ENCODE data around the gene KATNBL1. TPM values are rescaled to one million over a fixed set of nuclear protein-coding genes. Genes with fewer than 3 reads are reported as not detected.
"Not testable (repeated sequence)": the region's sequence is repeated elsewhere in the genome, so short reads cannot be mapped to it uniquely, and the experiment has no call there.

The KATNBL1 gene
- polyA plus RNA-seq, 1 of the 3 experiments (the other 2 are of a cell fraction) = 13.8 TPM

DNA sequence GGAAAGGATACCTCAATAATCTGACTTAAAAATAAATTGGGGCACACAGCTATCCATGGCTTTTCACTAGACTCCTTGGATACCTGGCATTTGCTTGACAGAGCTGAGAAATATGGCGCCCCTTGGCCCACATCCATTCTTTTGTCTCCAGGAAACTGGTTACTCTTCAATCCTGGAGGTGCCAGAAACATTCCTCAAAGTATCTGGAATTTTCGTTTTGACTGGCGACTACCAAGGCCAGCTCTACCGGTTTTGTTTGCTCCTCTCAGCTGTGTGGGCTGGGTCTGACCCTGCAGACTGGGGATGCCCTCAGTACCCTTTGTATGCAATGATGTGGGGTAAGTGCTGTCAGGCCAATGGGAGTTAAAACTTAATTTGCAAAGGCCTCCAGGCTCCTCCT is 27.0 kb downstream of the KATNBL1 start (continued):
- TF ChIP-seq MXI1 (IDR thresholded peaks at IDR 0.05; ENCODE audit: low read depth, low read length) = no peak

DNA sequence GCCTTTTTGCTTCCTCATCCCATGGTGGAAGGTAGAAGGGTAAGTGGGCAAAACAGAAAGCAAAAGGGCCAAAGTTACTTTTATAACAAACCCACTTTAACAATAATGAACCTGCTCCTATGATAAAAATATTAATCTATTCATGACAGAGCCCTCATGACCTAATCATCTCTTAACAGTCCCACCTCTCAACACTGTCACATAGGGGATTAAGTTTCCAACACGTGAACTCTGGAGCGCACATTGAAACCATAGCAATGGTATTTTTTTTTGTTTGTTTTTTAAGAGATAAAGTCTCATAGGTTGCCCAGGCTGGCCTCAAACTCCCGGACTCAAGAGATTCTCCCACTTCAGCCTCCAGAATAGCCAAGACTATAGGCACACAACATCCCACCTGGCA is 30.7 kb downstream of the KATNBL1 start:
- Histone ChIP-seq H3K36me3 (replicated peaks in 1 of 2; ENCODE audit: control insufficient read depth in 1 of 2, insufficient read depth in 2 of 2, low read length in 1 of 2) (peaks cover 0 to 37% of the 10 kb centered on the region in 2 experiments), H3K4me1 (ENCODE audit: control insufficient read depth in 1 of 2, insufficient read depth in 2 of 2, low read depth in 1 of 2, low read length in 1 of 2) (no peaks in the 10 kb centered on the region), H2AFZ (ENCODE audit: low read depth) (no peak overlapping the region), H3K4me3 (ENCODE audit: low read depth in 2 of 2, low read length in 1 of 2) (no peak overlapping the region), H4K20me1 (ENCODE audit: insufficient read depth) (no peaks in the 10 kb centered on the region), H3K27me3 (ENCODE audit: insufficient read depth) (no peaks in the 10 kb centered on the region), H3K27ac (ENCODE audit: low read depth in 2 of 2, low read length in 1 of 2) (no peak overlapping the region), H3K9me2 (no peaks in the 10 kb centered on the region), H3K9me3 (peaks cover 5% of the 10 kb centered on the region; the same call in 1 of the 2 replicates), H3K79me2 (ENCODE audit: insufficient read depth) (peaks cover 96% of the 10 kb centered on the region), H3K9ac (no peak overlapping the region), H3F3A (replicated peaks; ENCODE audit: insufficient read depth) (peaks cover 10% of the 10 kb centered on the region), H3K4me2 (no peak overlapping the region)
- CTCF ChIA-PET = no interaction called here
- DNase-seq = no peak
- POLR2A ChIA-PET = no interaction called here
- 97% methylated on average over 3 of the region's 3 CpGs for WGBS (ENCODE audit: low lambda C conversion rate)
- TF ChIP-seq, protein P1, sequence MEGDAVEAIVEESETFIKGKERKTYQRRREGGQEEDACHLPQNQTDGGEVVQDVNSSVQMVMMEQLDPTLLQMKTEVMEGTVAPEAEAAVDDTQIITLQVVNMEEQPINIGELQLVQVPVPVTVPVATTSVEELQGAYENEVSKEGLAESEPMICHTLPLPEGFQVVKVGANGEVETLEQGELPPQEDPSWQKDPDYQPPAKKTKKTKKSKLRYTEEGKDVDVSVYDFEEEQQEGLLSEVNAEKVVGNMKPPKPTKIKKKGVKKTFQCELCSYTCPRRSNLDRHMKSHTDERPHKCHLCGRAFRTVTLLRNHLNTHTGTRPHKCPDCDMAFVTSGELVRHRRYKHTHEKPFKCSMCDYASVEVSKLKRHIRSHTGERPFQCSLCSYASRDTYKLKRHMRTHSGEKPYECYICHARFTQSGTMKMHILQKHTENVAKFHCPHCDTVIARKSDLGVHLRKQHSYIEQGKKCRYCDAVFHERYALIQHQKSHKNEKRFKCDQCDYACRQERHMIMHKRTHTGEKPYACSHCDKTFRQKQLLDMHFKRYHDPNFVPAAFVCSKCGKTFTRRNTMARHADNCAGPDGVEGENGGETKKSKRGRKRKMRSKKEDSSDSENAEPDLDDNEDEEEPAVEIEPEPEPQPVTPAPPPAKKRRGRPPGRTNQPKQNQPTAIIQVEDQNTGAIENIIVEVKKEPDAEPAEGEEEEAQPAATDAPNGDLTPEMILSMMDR (IDR thresholded peaks at IDR 0.05) = no peak
- no peak for TF ChIP-seq MXI1 (IDR thresholded peaks at IDR 0.05; ENCODE audit: low read depth, low read length)
- TF ChIP-seq TCF12 (IDR thresholded peaks at IDR 0.05) = no peak
- TF ChIP-seq FOXJ3 (CRISPR knock-in tag; IDR thresholded peaks at IDR 0.05) = no peak
- TF ChIP-seq, protein P2, sequence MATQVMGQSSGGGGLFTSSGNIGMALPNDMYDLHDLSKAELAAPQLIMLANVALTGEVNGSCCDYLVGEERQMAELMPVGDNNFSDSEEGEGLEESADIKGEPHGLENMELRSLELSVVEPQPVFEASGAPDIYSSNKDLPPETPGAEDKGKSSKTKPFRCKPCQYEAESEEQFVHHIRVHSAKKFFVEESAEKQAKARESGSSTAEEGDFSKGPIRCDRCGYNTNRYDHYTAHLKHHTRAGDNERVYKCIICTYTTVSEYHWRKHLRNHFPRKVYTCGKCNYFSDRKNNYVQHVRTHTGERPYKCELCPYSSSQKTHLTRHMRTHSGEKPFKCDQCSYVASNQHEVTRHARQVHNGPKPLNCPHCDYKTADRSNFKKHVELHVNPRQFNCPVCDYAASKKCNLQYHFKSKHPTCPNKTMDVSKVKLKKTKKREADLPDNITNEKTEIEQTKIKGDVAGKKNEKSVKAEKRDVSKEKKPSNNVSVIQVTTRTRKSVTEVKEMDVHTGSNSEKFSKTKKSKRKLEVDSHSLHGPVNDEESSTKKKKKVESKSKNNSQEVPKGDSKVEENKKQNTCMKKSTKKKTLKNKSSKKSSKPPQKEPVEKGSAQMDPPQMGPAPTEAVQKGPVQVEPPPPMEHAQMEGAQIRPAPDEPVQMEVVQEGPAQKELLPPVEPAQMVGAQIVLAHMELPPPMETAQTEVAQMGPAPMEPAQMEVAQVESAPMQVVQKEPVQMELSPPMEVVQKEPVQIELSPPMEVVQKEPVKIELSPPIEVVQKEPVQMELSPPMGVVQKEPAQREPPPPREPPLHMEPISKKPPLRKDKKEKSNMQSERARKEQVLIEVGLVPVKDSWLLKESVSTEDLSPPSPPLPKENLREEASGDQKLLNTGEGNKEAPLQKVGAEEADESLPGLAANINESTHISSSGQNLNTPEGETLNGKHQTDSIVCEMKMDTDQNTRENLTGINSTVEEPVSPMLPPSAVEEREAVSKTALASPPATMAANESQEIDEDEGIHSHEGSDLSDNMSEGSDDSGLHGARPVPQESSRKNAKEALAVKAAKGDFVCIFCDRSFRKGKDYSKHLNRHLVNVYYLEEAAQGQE (IDR thresholded peaks at IDR 0.05; ENCODE audit: low read depth, low read length) = no peak
- no peak for TF ChIP-seq NFIC (IDR thresholded peaks at IDR 0.05; ENCODE audit: borderline replicate concordance)
- no peak for TF ChIP-seq FOXM1 (IDR thresholded peaks at IDR 0.05; ENCODE audit: low read depth)
- no peak for TF ChIP-seq RFX5 (IDR thresholded peaks at IDR 0.05; ENCODE audit: low read length)
- TF ChIP-seq TAF1 (IDR thresholded peaks at IDR 0.05; ENCODE audit: borderline replicate concordance, low read depth, low read length) = no peak
- TF ChIP-seq, protein P3, sequence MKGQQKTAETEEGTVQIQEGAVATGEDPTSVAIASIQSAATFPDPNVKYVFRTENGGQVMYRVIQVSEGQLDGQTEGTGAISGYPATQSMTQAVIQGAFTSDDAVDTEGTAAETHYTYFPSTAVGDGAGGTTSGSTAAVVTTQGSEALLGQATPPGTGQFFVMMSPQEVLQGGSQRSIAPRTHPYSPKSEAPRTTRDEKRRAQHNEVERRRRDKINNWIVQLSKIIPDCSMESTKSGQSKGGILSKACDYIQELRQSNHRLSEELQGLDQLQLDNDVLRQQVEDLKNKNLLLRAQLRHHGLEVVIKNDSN (IDR thresholded peaks at IDR 0.05; ENCODE audit: borderline replicate concordance, low read depth) = no peak

DNA sequence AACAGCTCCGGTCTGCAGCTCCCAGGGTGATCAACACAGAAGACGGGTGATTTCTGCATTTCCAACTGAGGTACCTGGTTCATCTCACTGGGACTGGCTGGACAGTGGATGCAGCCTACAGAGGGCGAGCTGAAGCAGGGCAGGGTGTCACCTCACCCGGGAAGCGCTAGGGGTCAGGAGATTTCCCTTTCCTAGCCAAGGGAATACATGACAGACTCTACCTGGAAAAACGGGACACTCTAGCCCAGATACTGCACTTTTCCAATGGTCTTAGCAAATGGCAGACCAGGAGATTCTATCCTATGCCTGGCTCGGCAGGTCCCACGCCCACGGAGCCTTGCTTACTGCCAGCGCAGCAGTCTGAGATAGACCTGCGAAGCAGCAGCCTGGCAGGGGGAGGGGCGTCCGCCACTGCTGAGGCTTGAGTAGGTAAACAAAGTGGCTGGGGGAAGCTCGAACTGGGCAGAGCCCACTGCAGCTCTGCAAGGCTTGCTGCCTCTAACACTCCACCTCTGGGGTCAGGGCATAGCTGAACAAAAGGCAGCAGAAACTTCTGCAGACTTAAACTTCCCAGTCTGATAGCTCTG is 43.8 kb downstream of the KATNBL1 start:
- H3K9me3 ChIP-seq; DNase-seq; H3K4me2 ChIP-seq; H3K27ac ChIP-seq (ENCODE audit: low read depth in 2 of 2, low read length in 1 of 2); POLR2A ChIA-PET; H3K4me1 ChIP-seq (ENCODE audit: control insufficient read depth in 1 of 2, insufficient read depth in 2 of 2, low read depth in 1 of 2, low read length in 1 of 2); H3K27me3 ChIP-seq (ENCODE audit: insufficient read depth); H3K9ac ChIP-seq; H4K20me1 ChIP-seq (ENCODE audit: insufficient read depth); H3K9me2 ChIP-seq; H3F3A ChIP-seq (replicated peaks; ENCODE audit: insufficient read depth); H2AFZ ChIP-seq (ENCODE audit: low read depth); H3K4me3 ChIP-seq (ENCODE audit: low read depth in 2 of 2, low read length in 1 of 2): not testable (repeated sequence)
- H3K36me3 ChIP-seq (replicated peaks in 1 of 2; ENCODE audit: control insufficient read depth in 1 of 2, insufficient read depth in 2 of 2, low read length in 1 of 2) = peaks cover 6 to 42% of the 10 kb centered on the region in 2 experiments
- CTCF ChIA-PET = interaction anchor here (1.3 kb wide), 1 partner anchor 10 kb away, joined by 4 read pairs; no protein-coding TSS in a partner anchor
- WGBS (ENCODE audit: low lambda C conversion rate) = 91% methylated on average over 9 of the region's 14 CpGs
- H3K79me2 ChIP-seq (ENCODE audit: insufficient read depth) = peaks cover 90% of the 10 kb centered on the region
